LNCaP clone FGC (cell line): Measurements from ENCODE around the gene ZNF789.

Experiments
- DNase-seq: peaks from one replicate; pipeline ENCODE4 v3.0.0-alpha.2; 2011; ENCODE audit warnings: low read depth
- H3K4me3 ChIP-seq: 2 replicates; pipeline ENCODE4 v1.5.1; 2011; ENCODE audit warnings: mild to moderate bottlenecking, low read depth, low read length, control low read depth
- TF ChIP-seq, protein P1 (sequence below): IDR thresholded peaks from 2 replicates; pipeline ENCODE4 v1.5.1; 2012; ENCODE audit warnings: mild to moderate bottlenecking; ENCODE audit not compliant: control insufficient read depth, insufficient read depth; ENCODE audit errors: extremely low read depth

Gene ZNF789

DNA sequence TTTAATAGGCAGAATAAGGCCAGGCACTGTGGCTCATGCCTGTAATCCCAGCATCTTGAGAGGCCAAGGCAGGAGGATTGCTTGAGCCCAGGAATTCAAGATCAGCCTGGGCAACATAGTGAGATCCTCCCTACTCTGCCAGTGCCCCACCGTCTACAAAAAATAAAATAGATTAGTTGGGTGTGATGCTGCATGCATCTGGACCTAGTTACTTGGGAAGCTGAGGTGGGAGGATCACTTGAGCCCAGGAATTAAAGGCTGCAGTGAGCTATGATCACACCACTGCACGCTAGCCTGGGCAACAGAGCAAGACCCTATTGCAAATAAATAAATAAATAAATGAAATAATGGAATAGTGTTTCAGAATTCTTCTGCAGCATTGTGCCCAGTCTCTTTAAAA is 63.0 kb downstream of the ZNF789 start:
- TF ChIP-seq, protein P1, sequence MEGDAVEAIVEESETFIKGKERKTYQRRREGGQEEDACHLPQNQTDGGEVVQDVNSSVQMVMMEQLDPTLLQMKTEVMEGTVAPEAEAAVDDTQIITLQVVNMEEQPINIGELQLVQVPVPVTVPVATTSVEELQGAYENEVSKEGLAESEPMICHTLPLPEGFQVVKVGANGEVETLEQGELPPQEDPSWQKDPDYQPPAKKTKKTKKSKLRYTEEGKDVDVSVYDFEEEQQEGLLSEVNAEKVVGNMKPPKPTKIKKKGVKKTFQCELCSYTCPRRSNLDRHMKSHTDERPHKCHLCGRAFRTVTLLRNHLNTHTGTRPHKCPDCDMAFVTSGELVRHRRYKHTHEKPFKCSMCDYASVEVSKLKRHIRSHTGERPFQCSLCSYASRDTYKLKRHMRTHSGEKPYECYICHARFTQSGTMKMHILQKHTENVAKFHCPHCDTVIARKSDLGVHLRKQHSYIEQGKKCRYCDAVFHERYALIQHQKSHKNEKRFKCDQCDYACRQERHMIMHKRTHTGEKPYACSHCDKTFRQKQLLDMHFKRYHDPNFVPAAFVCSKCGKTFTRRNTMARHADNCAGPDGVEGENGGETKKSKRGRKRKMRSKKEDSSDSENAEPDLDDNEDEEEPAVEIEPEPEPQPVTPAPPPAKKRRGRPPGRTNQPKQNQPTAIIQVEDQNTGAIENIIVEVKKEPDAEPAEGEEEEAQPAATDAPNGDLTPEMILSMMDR: no peak
- DNase-seq: no peak
- H3K4me3 ChIP-seq: no peak overlapping the region
